Measurements from ENCODE around the gene CDKAL1.

DNA sequence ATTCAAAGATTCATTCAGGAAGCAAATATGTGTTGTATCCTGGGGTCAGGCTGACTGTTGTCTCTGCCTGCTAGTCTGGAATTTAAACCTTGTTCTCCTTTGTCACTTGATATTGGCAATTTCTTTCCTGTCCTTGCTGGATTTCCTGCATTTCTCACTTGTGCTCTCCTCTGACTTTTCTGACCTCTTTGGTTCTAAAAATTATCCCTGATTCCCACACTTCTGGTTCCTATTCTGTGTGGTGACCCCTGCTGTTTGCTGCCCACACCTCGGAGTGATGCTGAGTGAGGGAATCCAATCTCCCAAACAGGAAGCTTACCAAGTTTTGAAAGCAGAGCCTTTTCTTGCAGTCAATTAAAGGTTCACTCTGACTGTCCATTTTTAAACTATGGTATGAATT, 345.3 kb downstream of the CDKAL1 start:
- TF ChIP-seq GATA2 (IDR thresholded peaks at IDR 0.05; ENCODE audit: low read depth, low read length) = no peak
- TF ChIP-seq GATA3 (IDR thresholded peaks at IDR 0.05; ENCODE audit: low read depth, low read length) = no peak

Data from SH-SY5Y (cell line).